RWPE1 (cell line): ENCODE measurements around the gene D2HGDH.
A peak's percentile ranks its signal among the peaks of the same experiment; 100 is the strongest.

Source experiments
- CTCF ChIA-PET: fragments of 350-600 bp; sonication (Branson Sonifier 250); formaldehyde crosslinking; extraction: SDS; loops from one replicate; lab custom pipeline; 2021; lab: Yijun Ruan, JAX
- POLR2A ChIA-PET: fragments of 400-600 bp; formaldehyde crosslinking; extraction: SDS; loops from one replicate; lab custom pipeline; 2020; ENCODE audit warnings: antibody characterized with exemption; ENCODE audit not compliant: low non-redundant PET; lab: Yijun Ruan, JAX
- DNase-seq: peaks from one replicate; pipeline ENCODE4 v3.0.0; 2012; ENCODE audit warnings: low spot score
- H3K27ac ChIP-seq: fragments of 450-650 bp; 2 replicates; pipeline ENCODE4 v1.5.1; 2017
- CTCF ChIP-seq: fragments of 450-650 bp; conservative IDR thresholded peaks from 2 replicates; pipeline ENCODE4 v1.5.1; 2017; ENCODE audit warnings: low read depth, mild to moderate bottlenecking

The D2HGDH gene

GRCh38 chr2:241774419-241775222 is 40.2 kb downstream of the D2HGDH start:
- no peak overlapping the region for H3K27ac ChIP-seq
- no peak for TF ChIP-seq CTCF
- CTCF ChIA-PET, result interaction anchor here (1.1 kb wide), 1 partner anchor 69 kb away, joined by 5 read pairs; no protein-coding TSS in a partner anchor
- POLR2A ChIA-PET, result interaction anchor here (0.5 kb wide), 1 partner anchor 39 kb away, joined by 3 read pairs; no protein-coding TSS in a partner anchor
- DNase-seq, result peak; percentile 60

GRCh38 chr2:241775223-241776177 is 41.1 kb downstream of the D2HGDH start:
- CTCF ChIA-PET, result interaction anchor here (1.1 kb wide), 1 partner anchor 68 kb away, joined by 5 read pairs; no protein-coding TSS in a partner anchor
- POLR2A ChIA-PET, result interaction anchor here (0.5 to 0.8 kb wide), 2 partner anchors 20 to 126 kb away, joined by 3 read pairs; no protein-coding TSS in a partner anchor
- DNase-seq, result no peak
- no peak overlapping the region for H3K27ac ChIP-seq
- TF ChIP-seq CTCF, result no peak

- ChIA-PET POLR2A (no interaction called here), CTCF (interaction anchor here (0.7 kb wide), 1 partner anchor 43 kb away, joined by 6 read pairs; no protein-coding TSS in a partner anchor)
Measured at GRCh38 chr2:241776336-241777169, 42.1 kb downstream of the D2HGDH start, which contains the start of gene GAL3ST2. TSS of gene GAL3ST2 (plus strand) at chr2:241776822. CDS start at chr2:241776956, 134 bp downstream.

GRCh38 chr2:241777170-241777685 is 42.8 kb downstream of the D2HGDH start:
- TF ChIP-seq CTCF, result no peak
- H3K27ac ChIP-seq, result no peak overlapping the region
- CTCF ChIA-PET, result interaction anchor here (0.7 kb wide), 1 partner anchor 44 kb away, joined by 6 read pairs; no protein-coding TSS in a partner anchor
- no peak for DNase-seq
- POLR2A ChIA-PET, result no interaction called here

More at GRCh38 chr2:241776336-241777169, 42.1 kb downstream of the D2HGDH start, which contains the start of gene GAL3ST2:
- no peak within 1 kb of the TSS for H3K27ac ChIP-seq
- no peak for TF ChIP-seq CTCF
- DNase-seq, result no peak

- DNase-seq, result no peak
- no peak overlapping the region for H3K27ac ChIP-seq
- POLR2A ChIA-PET, result no interaction called here
- TF ChIP-seq CTCF, result no peak
- CTCF ChIA-PET, result interaction anchor here (0.7 kb wide), 1 partner anchor 100 kb away, joined by 5 read pairs; no protein-coding TSS in a partner anchor
Measured at GRCh38 chr2:241777686-241778627, 43.5 kb downstream of the D2HGDH start.
